HG03196 (cell line): ENCODE measurements around the gene NATD1.

ENCODE experiments used
- ATAC-seq: cut with Tn5 transposase; IDR thresholded peaks from one replicate; pipeline ENCODE4 v1.9.1; 2021; ENCODE audit not compliant: unreplicated experiment

The NATD1 gene

DNA sequence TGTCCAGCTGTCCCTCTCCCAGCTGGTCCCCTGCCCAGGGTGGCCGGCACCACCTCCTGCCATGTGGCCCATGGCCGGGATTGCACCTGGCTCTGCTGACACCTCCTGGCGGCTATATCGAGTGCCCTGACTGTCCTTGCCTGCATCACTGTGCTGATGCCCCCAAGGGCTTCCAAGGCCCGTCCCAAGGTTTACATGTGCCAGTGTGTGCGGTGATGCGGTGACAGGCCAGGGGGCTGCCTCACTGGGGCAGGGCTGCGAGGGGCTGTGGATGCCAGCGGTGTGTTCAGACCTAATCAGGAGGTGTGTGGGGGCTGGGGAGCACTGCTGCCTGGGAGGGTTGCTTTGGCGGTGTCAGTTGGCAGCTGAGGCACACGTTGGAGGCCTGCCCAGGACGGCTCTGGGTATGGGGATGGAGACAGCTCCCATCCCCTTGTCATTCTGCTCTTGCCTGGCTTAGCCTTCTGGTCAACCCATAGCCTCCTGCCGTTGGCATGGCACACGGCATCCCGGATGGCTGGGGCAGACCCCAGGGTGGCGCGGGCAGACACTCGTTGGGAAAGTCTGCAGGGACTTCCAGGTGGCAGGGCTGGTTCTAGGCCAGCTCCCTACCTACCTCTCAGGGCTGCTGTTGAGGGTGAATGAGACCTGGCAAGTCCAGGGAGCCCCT, 36.8 kb upstream of the NATD1 start:
- ATAC-seq, result no peak

DNA sequence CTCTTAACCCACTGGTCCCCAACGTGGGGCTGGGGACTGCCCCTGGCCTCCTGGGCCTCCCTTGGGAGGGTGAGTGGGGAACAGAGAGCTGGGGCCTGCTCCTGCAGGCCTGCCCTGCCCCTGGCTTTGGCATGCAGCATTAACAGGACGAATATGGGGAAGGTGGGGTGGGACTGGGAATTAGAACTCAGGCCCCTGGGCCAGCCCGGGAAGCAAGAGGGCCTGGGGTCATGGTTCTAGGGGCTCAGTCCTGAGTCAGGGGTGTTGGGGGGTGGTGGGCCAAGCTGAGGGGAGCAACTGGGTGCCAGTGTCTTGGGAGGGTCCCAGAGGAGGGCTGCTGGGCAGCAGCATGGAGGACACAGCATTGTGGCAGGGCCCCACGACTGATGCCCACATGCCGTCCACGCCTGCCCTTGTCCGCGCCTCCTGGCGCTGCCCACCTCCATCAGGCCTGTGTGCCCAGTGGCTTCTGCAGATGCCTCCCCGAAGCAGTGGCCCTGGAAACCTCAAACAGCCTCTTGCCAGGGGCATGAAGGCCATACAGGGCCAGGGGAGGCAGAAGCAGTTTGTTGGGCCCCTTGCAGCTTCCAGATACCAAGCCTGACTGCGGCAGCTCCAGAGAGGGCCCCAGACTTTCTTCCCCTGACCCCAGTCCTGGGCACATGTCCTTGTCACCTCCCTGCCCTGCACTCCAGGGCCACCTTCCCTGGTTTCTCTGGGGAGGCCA, 36.1 kb upstream of the NATD1 start:
- no peak for ATAC-seq

DNA sequence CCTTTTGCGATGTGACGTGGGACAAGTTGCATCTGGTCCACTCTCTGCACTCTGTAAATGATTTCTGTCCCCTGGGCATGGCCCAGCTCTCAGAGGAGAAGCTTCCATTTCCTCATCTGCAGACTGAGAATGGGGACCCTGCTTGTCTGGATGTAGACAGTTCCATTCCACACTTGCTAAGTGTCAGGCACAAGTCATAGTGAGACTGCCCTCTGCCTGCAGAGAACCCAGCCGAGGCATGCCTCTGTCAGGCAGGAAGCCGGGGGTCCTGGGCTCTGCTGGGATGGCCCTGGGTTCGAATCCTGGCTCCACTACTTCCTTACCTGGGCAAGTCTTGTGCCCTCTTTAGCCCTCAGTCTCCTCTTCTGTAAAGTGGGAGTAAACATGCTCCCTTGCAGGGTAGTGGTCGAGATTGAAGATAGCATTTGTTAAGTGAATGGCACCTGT, 35.4 kb upstream of the NATD1 start:
- ATAC-seq, result peak; percentile 16

DNA sequence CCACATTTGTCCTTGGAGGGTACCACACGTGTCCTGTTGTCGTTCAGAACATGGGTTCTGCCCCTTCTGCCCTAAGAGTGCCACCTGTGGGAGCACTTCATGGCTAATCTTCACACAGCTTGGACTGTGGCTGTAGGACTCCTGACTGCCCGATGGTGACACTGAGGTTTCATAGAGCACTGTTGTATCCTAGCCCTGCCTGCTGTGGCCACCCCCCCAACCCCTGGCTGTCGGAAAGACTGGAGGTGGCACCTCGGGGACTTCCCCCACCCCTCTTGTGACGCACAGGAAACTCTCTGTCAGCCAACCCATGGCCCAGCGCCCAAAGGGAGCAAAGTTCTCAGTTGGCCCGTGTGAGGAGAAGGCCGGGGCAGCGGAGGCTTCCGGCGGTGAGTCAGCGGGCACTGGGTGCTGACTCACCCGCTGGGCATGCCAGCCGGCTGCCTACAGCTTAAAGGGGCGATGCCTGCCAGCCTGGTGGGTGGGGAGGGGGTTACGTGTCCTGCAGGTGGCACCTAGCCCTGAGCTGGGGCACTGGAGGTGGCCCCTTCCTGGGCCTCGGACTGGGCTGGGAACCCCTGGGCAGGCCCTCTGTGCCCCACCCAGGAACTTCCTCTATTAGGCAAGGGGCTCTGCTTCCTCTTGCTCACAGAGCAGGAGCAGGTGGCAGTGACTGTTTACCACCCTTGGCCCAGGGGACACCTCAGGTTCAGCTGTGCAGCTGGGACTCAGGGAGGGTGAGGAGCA, 34.7 kb upstream of the NATD1 start:
- ATAC-seq, result peak; percentile 39

DNA sequence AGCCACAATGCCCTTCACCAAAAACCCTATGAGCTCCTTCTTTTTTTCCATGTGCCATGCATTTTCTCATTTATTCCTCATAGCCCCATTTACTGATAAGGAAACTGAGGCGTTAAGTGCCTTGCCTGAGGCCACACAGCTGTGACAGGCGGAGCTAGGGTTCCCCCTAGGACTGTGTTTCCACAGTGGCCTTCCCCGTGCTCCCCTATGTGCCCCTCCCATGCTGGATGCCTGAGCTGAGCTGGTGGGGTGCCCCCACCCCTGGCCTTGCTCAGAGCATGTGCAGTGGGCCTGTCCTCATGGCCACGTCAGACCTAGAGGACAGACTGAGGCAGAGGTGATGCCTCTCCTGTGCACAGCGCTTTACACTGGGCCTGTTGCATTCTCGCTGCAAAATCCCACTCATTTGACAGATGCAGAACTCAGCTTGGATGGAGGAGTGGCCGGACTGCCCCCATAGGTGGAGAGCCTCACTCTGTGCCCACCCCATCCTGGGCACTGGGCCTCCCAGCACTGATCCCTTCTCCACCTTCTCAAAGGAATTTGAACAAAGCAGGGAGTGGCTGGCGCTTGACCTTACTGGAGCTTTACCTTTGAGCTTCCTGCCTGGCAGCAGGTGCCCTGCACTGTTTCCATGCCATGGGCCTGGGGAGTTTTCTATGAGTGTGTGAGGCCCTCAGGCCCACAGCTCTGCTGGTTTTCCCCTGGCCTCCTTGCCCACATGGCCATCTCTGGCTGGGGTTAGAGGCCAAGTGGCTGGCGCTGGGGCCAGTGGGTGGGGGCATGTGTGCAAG, 33.9 kb upstream of the NATD1 start:
- ATAC-seq, result no peak

DNA sequence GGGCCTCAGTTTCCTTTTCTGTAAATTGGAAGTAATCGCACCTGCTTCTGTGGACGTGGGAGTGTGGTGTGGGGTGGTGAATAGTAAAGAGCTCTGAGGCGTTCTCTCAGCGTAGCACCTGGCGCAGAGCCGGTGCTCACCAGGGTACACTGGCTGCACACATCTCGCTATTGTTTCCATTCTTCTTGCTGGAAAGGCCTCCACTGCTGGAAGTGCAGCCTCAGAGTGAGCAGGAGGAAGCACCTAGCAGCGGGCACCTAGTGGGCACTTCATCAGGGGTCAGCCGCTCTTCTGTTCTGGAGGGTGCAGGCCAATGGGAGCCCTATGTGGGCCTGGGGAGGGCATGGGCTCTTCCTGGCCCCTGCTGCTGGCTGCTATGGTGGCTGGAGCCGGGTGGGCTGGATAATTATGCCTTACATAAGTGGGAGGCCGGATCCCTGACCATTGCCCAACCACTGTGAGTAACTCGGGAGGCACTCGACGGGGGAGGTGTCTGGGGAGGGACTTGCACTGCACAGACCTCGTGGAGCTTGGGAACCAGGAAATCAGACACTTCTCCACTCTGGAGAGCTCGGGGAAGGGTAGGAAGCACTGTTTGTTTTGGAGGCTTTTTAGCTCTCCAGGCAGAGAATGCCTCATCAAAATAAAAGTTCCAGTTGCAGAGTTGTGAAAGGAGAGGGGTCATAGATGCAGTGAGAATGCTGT, 33.0 kb upstream of the NATD1 start:
- no peak for ATAC-seq

DNA sequence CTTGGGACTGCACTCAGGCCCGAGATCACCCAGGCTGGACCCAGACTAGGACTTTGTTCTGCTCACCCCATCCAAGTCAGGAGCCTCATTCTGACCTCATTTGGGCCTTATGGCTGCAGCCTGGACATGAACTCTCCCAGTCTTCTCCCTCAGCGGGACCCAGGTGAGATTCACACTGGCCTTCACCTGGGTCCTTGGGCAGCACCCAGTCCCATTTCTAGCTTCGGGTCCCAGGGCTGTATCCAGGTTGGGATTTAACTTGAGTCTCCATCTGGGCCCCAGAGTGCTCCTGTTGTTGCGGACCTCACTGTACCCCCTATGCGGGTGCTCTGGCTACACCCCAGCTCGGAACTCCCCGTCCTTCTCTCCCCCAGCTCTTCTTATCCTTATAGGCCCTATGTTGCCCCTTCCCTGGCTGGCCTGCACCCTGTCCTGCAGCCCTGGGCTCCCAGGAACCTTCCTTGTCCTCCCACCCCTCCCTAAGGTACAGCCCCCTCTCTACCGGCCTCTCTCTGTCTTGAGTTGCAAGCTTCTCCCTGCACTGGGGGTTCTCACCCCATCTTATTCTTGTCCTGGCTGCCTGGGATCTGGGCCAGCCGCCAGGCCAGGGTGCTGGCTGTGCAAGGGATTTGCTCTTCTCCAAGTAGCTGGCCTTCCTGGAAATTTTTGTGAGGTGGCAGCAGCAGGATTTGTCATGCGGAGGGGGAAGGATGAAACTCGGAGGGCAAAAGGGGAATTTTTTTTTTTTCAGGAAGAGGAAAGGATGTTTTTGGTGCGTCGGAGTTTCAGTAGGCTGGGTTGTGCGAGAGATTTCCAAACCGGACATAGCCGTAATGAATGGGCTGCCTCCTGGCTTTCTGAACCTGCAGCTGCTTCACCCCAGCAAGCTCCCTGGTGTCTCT, 32.2 kb upstream of the NATD1 start:
- no peak for ATAC-seq

DNA sequence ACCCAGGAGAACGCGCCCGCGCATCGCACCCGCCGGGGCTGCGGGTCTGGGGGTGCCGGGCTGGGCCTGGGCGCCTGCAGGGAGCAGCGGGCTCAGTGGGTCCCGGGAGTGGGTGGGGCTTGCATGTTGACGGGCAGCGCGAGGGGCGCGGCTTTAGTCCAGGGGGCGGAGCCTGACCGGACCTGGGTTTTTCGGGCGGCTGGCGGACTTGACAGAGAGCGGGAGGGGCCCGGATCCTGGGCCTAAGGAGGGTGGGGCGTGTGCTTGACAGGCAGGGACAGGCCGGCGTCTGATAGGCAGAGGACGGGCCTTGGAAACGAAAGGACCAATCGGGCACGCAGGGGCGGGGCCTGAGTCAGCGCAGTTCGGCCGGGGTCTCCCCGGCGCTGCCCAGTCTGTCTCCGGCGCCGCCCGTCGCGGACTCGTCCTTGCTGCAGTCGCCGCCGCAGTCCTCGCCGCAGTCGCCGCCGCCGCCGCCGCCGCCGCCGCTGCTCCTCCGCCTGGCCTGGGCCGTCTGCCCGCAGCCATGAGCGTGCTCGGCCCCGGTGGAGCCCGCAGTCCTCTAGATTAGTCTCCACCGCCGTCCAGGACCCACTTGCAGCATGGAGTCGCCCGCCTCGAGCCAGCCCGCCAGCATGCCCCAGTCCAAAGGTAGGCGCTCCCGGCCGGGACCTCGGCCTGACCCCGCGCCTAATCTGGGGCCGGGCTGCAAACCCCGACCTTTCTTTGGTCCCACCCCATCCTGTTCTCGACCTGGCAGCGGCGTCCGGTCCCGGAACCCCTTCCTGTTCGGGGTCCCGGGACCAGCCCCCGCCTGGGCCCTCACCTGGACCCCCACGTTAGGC, 31.3 kb upstream of the NATD1 start, which contains the start of gene MAP2K3:
MAP2K3 (plus strand) TSS at position 393 of the 845 bp plus-strand sequence; CDS start at position 603, 210 bp downstream.
- ATAC-seq, result peak; percentile 58

DNA sequence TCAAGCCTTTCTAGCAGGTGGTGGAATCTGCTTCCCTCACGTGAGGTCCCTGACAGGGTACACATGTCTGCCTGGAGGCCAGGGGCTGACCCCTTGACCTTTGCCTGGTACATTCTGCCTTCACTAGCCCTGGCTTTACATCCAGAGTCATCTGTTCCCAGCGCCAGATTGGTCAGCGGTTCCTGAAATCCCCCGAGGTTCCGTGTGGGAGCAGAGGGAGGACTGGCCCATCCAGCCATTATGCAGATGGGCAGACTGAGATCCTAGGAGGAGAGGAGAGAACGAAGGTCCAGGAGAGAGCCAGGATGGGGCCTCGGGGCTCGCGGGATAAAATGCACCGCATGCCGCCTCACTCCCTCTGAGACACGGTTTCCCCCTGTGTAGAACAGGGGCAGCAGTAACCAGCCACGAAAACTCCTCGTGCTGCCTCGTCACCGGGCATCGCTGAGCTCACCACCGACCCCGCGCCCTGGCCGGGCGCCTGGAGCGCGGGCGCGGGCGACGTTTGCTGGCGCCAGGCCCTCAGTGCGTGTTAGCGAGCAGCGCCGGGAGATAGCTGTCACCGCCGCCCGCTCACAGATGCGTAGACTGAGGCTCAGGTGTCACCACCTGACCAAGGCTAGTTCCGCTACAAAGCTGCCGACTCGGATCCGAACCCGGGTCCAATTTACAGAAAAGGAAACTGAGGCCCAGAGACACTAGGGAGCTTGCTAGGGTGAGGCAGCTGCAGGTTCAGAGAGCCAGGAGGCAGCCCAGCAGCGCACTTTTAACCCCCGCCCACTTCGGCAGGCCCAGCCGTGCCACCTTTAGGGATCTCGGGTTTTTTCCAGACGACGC, 30.5 kb upstream of the NATD1 start:
- peak; percentile 0 for ATAC-seq

DNA sequence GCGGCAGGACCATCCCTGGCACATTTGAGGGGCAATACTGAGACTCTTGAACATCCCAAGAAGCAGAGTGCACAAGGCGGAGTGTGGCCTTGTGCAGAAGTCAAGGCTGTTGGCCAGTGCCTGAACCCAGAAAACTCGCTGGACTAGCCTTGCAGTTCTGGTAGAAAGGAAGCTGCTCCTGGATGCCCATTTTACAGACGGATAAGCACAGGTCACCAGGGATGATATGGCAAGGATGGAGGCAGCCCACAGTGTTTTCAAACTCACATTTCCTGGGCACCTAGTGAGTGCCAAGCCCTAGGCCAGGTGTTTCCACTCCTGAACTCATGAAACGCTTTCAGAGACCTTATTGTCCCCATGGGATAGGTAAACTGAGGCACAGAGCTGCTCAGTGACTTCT, 29.6 kb upstream of the NATD1 start:
- no peak for ATAC-seq

DNA sequence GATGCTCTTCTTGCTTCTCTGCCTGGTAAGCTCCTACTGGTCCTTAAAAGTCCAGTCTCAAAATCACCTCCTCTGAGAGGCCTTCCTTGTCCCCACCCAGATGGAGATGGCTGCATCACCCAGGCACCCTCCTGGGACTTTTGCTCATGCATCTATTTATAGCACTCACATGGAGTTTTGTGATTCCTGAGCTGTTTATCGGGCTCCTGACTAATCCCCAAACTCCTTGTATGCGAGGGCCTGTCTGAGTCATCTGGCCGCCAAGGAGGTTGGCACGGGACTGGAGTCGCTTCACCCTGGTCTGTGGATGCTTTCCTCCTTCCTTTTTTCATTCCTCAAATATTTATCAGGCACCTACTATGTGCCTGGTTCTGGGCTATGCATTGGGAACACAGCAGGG, 29.0 kb upstream of the NATD1 start:
- no peak for ATAC-seq

DNA sequence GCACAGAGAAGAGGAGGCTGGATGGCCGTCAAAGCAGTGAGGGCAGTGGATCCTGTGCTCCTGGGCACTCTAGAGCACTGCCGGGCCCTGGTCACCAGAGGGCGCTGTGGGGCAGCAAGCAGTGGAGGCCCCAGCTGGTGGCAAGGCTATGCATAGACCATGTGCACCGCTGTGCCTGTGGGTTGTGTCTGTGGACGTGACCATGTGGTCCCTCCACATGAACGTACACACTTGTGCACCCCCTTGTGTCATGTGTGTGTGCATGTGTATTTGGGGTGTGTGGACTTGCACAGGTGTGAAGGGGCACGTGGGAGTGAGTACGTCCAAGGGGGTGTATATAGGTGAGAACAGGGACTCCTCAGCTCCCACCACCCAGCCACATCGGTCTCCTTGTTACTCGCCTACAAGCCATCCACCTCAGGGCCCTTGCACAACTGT, 26.9 kb upstream of the NATD1 start:
- peak; percentile 27 for ATAC-seq

DNA sequence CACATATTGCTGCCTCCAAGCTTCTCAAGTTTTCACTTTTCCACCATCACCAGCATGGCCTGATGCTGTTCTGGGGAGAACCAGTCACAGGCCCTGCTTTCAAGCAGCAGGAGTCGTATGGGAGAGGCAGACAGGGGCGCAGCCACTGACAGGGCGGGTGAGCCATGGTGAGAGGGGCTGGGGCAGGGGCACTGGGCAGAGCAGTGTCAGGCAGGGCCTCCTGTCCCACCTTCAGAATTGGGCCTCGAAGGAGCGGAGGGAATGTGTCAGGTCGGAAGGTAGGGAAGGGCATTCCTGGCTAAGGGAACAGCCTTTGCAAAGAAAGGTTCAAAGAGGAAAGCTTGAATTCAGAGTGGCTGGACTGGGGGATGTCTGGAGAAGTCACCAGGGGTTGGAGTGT, 26.4 kb upstream of the NATD1 start:
- no peak for ATAC-seq

DNA sequence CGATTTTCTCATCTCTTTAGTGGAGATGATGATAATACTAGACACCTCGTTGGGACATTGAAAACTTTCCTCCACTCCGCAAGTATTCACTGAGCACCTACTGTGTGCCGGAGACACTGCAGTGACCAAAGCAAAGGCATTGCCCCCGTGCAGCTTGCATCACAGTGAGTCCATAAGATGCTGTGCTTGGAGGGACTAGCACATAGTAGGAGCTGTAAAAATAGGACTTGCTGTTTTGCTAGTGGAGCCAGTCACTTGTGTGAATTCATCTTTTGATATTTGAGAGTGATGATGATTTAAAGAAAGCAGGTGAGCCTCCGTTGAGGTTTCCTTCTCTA, 26.0 kb upstream of the NATD1 start:
- no peak for ATAC-seq

DNA sequence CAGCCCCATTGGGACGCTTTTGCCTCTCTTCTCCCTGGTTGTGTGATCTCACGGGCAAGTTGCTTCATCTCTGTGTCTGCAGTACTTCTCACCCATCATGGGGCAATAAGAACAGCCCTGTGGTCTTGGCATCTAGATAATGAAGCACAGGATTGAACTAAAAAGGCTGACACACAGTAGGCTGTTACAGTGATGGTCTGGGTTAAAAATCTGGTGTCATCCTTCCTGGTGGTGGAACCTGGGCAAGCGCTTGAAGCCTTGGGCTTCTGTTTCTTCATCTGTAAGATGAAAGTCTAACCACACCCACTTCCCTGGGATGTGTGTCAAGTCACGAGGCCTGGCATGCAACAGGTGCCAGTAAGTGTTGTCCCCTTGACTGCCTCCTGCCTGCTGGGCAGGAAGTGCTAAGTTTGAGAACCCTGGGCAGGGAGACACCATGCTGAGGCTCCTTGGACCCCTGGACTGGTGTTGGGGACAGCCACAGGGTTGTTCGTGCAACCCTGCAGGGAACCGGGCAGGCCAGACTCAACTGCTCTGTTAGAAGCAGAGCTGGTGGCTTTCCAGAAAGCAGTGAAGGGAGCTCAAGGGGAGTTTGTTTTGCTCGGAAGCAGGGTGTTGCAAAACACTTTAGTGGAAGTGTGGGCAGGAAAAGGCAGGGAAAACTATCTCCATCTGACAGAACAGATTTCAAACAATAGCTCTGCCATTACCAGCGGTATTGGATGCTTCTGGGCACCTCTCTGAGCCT, 25.4 kb upstream of the NATD1 start:
- no peak for ATAC-seq

DNA sequence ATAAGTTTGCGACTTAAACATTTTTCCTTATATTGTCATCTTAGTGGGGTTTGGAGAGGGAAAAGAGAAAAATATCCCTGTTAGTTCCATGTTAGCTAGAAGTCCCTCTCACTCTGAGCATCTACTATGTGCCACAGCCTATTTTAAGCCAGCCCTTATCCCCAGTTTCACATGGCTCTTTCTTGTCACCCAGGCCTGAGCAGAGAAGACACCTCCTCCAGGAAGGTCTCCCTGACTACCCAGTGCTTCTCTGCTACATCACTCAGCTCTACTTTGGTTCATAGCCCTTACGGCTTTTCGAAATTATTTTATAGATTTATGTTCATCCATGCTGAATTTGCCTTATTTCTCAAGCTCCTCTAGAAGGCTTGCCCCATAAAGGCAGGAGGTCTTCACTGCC, 24.1 kb upstream of the NATD1 start:
- ATAC-seq, result no peak

DNA sequence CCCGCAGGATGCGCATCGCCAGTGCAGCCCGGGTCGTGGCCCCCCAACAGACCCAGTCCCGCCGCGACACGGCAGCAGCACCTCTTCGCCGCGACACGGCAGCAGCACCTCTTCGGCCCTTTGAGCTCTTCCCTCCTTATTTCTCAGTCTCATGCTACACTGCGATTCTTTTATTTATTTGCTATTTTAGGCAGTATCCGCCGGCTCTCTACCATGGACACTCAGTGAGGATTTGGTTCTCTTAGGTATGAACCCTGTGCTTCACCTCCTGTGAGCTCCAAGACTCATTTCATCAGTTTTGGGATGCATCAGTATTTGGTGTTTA, 23.0 kb upstream of the NATD1 start:
- no peak for ATAC-seq
